Measurements from ENCODE around the gene RLN1.
"Not testable (repeated sequence)": the region's sequence is repeated elsewhere in the genome, so short reads cannot be mapped to it uniquely, and the experiment has no call there.

Gene RLN1

GRCh38 chr9:5338992-5339981 is at the start of gene RLN1:
TSS of gene RLN1 (minus strand) at chr9:5339876. CDS start at chr9:5339746, 130 bp downstream.
- DNase-seq = peak; percentile 31

- no peak for DNase-seq
Observed at GRCh38 chr9:5389109-5389732, 49.5 kb upstream of the RLN1 start.

- DNase-seq = no peak
Observed at GRCh38 chr9:5388026-5388819, 48.5 kb upstream of the RLN1 start.

GRCh38 chr9:5384436-5384835 is 44.8 kb upstream of the RLN1 start:
- DNase-seq = no peak

- DNase-seq = no peak
Observed at GRCh38 chr9:5382479-5382878, 42.8 kb upstream of the RLN1 start.

- DNase-seq = no peak
Observed at GRCh38 chr9:5375790-5376477, 36.3 kb upstream of the RLN1 start.

GRCh38 chr9:5375091-5375490 is 35.4 kb upstream of the RLN1 start:
- DNase-seq = no peak

- no peak for DNase-seq
Observed at GRCh38 chr9:5364294-5365024, 24.8 kb upstream of the RLN1 start.

- DNase-seq = no peak
Observed at GRCh38 chr9:5361326-5362010, 21.8 kb upstream of the RLN1 start.

- no peak for DNase-seq
Observed at GRCh38 chr9:5360341-5360740, 20.7 kb upstream of the RLN1 start.

- DNase-seq = no peak
Observed at GRCh38 chr9:5357431-5358105, 17.9 kb upstream of the RLN1 start.

GRCh38 chr9:5355817-5356216 is 16.1 kb upstream of the RLN1 start:
- no peak for DNase-seq

- DNase-seq = no peak
Observed at GRCh38 chr9:5355226-5355625, 15.6 kb upstream of the RLN1 start.

- DNase-seq = no peak
Observed at GRCh38 chr9:5354184-5354583, 14.5 kb upstream of the RLN1 start.

- DNase-seq = peak; percentile 42
Observed at GRCh38 chr9:5352637-5353248, 13.1 kb upstream of the RLN1 start.

GRCh38 chr9:5336688-5337087 is 3.0 kb downstream of the RLN1 start:
- peak; percentile 62 for DNase-seq

GRCh38 chr9:5331276-5331675 is 8.4 kb downstream of the RLN1 start:
- not testable (repeated sequence) for DNase-seq

GRCh38 chr9:5326893-5327548 is 12.7 kb downstream of the RLN1 start:
- DNase-seq = peak; percentile 56

- no peak for DNase-seq
Observed at GRCh38 chr9:5326187-5326586, 13.5 kb downstream of the RLN1 start.

GRCh38 chr9:5321601-5322000 is 18.1 kb downstream of the RLN1 start:
- DNase-seq = not testable (repeated sequence)
